NCI-H526 treated with DMSO at 0.1 percent for 48 hours (cell line): Measurements from ENCODE around the gene ALCAM.

Source experiments
- DNase-seq: peaks from one replicate; lab custom pipeline; 2025; lab: John Stamatoyannopoulos, UW

ALCAM gene

GRCh38 chr3:105495021-105495420 is 128.3 kb downstream of the ALCAM start:
- DNase-seq: no peak

GRCh38 chr3:105496343-105496742 is 129.6 kb downstream of the ALCAM start:
- DNase-seq: no peak

GRCh38 chr3:105497386-105497785 is 130.7 kb downstream of the ALCAM start:
- DNase-seq: no peak

- DNase-seq: no peak
Observed at GRCh38 chr3:105499961-105500360, 133.3 kb downstream of the ALCAM start.

GRCh38 chr3:105502333-105502732 is 135.6 kb downstream of the ALCAM start:
- DNase-seq: no peak

GRCh38 chr3:105503191-105503593 is 136.5 kb downstream of the ALCAM start:
- no peak for DNase-seq

- no peak for DNase-seq
Observed at GRCh38 chr3:105504440-105504951, 137.8 kb downstream of the ALCAM start.

GRCh38 chr3:105505170-105505569 is 138.5 kb downstream of the ALCAM start:
- DNase-seq: no peak

GRCh38 chr3:105511031-105511430 is 144.3 kb downstream of the ALCAM start:
- no peak for DNase-seq

GRCh38 chr3:105512061-105512460 is 145.4 kb downstream of the ALCAM start:
- no peak for DNase-seq

GRCh38 chr3:105513042-105513441 is 146.3 kb downstream of the ALCAM start:
- no peak for DNase-seq

- no peak for DNase-seq
Observed at GRCh38 chr3:105513886-105514285, 147.2 kb downstream of the ALCAM start.

GRCh38 chr3:105515372-105515771 is 148.7 kb downstream of the ALCAM start:
- DNase-seq: no peak

GRCh38 chr3:105516972-105517371 is 150.3 kb downstream of the ALCAM start:
- no peak for DNase-seq

- no peak for DNase-seq
Observed at GRCh38 chr3:105518203-105518602, 151.5 kb downstream of the ALCAM start.

GRCh38 chr3:105518806-105519418 is 152.2 kb downstream of the ALCAM start:
- peak; percentile 71 for DNase-seq

GRCh38 chr3:105521770-105522169 is 155.1 kb downstream of the ALCAM start:
- DNase-seq: no peak

GRCh38 chr3:105523501-105523900 is 156.8 kb downstream of the ALCAM start:
- no peak for DNase-seq

- DNase-seq: no peak
Observed at GRCh38 chr3:105525531-105525930, 158.8 kb downstream of the ALCAM start.

- peak; percentile 65 for DNase-seq
Observed at GRCh38 chr3:105526360-105527111, 159.8 kb downstream of the ALCAM start.

- DNase-seq: no peak
Observed at GRCh38 chr3:105527535-105527934, 160.8 kb downstream of the ALCAM start.

GRCh38 chr3:105527949-105528348 is 161.2 kb downstream of the ALCAM start:
- DNase-seq: peak; percentile 46

- DNase-seq: no peak
Observed at GRCh38 chr3:105528955-105529354, 162.2 kb downstream of the ALCAM start.

- DNase-seq: no peak
Observed at GRCh38 chr3:105529456-105529855, 162.7 kb downstream of the ALCAM start.
